D721Med (cell line): ENCODE measurements around the gene CDK4.

Experiments
- DNase-seq: peaks from one replicate; pipeline ENCODE4 v3.0.0; 2011; ENCODE audit warnings: low spot score; ENCODE audit not compliant: insufficient read length
- FAIRE-seq: peaks from 2 replicates; lab custom pipeline; 2011; peaks lifted over from hg19 to GRCh38; lab: Jason Lieb, UNC
- CTCF ChIP-seq: IDR thresholded peaks from 2 replicates; pipeline ENCODE4 v1.5.1; 2012; ENCODE audit warnings: mild to moderate bottlenecking, control low read depth; ENCODE audit not compliant: insufficient read depth; ENCODE audit errors: missing control alignments

The CDK4 gene

GRCh38 chr12:57751788-57752667 is at the start of gene CDK4:
Gene CDK4, minus strand, starts transcription at chr12:57752310. Its CDS starts 593 bp downstream, at chr12:57751717.
- no peak for FAIRE-seq
- no peak for TF ChIP-seq CTCF

GRCh38 chr12:57800965-57801364 is 48.9 kb upstream of the CDK4 start:
- no peak for FAIRE-seq
- DNase-seq: no peak
- no peak for TF ChIP-seq CTCF

More at GRCh38 chr12:57751788-57752667, at the start of gene CDK4:
- DNase-seq: peak; percentile 55

GRCh38 chr12:57797933-57798332 is 45.8 kb upstream of the CDK4 start:
- DNase-seq (no peak), FAIRE-seq (no peak)
- no peak for TF ChIP-seq CTCF

- FAIRE-seq (no peak), DNase-seq (no peak)
- no peak for TF ChIP-seq CTCF
Observed at GRCh38 chr12:57796996-57797395, 44.9 kb upstream of the CDK4 start.

- no peak for TF ChIP-seq CTCF
- DNase-seq (no peak), FAIRE-seq (no peak)
Observed at GRCh38 chr12:57795354-57795753, 43.2 kb upstream of the CDK4 start.

GRCh38 chr12:57793920-57794319 is 41.8 kb upstream of the CDK4 start:
- TF ChIP-seq CTCF: no peak
- FAIRE-seq: no peak

GRCh38 chr12:57783861-57784260 is 31.8 kb upstream of the CDK4 start:
- DNase-seq (no peak), FAIRE-seq (no peak)
- TF ChIP-seq CTCF: no peak

More at GRCh38 chr12:57793920-57794319, 41.8 kb upstream of the CDK4 start:
- no peak for DNase-seq
